T-helper 17 cell (primary cell): ENCODE data around the gene KCTD2. TPM values are rescaled to one million over a fixed set of nuclear protein-coding genes. Genes with fewer than 3 reads are reported as not detected.

Experiments used
- ATAC-seq: fragments of 150-1000 bp; cut with Tn5 transposase; 2 replicates; pipeline ENCODE4 v1.10.0; 2021; ENCODE audit warnings: mild to moderate bottlenecking, moderate library complexity
- DNase-seq, 3 donors: peaks; one replicate each; pipeline versions ENCODE4 v3.0.0 to v3.0.0-alpha.2; 2020 to 2021
- H3K9me3 ChIP-seq: one replicate; pipeline ENCODE4 v1.7.0; 2013; ENCODE audit warnings: low read length, mild to moderate bottlenecking; ENCODE audit not compliant: control insufficient read depth, poor library complexity, severe bottlenecking
- H3K27ac Mint-ChIP-seq: one replicate; pipeline ENCODE4 v1.8.0; 2022; ENCODE audit warnings: mild to moderate bottlenecking, moderate library complexity, mixed read lengths
- H3K27me3 Mint-ChIP-seq: one replicate; pipeline ENCODE4 v1.8.0; 2022; ENCODE audit warnings: mixed read lengths
- H3K36me3 Mint-ChIP-seq: one replicate; pipeline ENCODE4 v1.8.0; 2022; ENCODE audit warnings: low read depth, mixed read lengths
- H3K4me1 Mint-ChIP-seq: one replicate; pipeline ENCODE4 v1.8.0; 2022; ENCODE audit warnings: mild to moderate bottlenecking, mixed read lengths
- H3K4me3 Mint-ChIP-seq: one replicate; pipeline ENCODE4 v1.8.0; 2022; ENCODE audit warnings: mild to moderate bottlenecking, moderate library complexity, mixed read lengths
- total RNA-seq, 4 donors: library from RNA in 2 of 4; stranded (reverse) in 2 of 4; gene quantifications; one replicate each; pipeline ENCODE4 v1.2.3 and lab custom pipeline; 2022 to 2026

The KCTD2 gene
- total RNA-seq, 2 donors from 2014 or later: 20.4 to 27.7 TPM

DNA sequence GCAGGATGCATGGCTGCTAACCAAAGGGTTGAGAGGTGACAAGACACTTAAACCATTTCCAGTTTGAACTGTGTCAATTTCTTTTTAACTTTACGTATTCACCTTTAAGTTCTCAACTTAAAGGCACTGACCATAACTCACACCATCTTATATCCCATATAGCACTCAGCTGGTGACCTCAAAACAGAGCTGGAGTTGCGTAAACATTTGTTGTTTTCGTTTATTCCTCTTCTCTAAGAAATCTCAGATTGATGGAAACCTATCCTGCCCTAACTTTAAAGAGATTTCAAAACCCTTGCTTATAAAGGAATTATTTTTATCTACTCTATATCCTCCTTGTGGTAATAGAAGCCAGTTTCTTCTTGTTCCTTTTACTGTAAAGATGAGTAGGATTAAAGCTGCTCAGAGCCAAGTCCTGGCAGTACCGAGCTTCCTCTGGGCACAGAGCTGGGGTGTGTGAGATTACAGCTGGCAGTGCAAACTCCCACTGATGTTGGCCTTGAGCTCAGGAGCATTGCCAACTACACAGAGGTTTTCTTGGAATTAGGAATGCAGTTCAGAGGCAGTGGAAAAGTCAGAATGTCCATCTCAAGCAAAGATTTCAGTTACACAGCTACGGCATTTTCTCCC lies 1.3 kb downstream of the KCTD2 start:
- Mint-ChIP-seq H3K4me1 (peaks cover 28% of the 10 kb centered on the region), H3K27me3 (no peaks in the 10 kb centered on the region), H3K36me3 (peaks cover 4% of the 10 kb centered on the region), H3K4me3 (peak overlapping the region; percentile 98), H3K27ac (peak overlapping the region; percentile 89)
- ATAC-seq (no peak), DNase-seq (no peak)
- no peaks in the 10 kb centered on the region for H3K9me3 ChIP-seq

DNA sequence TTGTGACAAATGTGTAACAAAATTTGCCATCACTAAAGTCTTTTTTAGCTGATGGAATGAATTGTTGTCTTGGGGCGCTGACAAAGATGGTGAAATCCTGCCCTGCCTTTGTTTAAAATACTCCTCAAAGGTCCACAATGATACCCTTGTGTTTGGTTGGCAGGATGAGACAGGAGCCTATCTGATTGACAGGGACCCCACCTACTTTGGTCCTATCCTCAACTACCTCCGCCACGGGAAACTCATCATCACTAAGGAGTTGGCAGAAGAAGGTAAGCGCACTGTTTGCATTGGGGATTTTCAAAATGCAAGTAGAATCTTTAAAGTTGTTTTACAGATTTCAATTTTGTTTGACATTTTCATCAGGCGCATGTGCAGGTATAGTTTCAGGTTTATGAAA lies 2.0 kb downstream of the KCTD2 start:
- ATAC-seq (no peak), DNase-seq (no peak)
- H3K4me3 Mint-ChIP-seq: no peak overlapping the region
- H3K27ac Mint-ChIP-seq: no peak overlapping the region
- peaks cover 4% of the 10 kb centered on the region for H3K36me3 Mint-ChIP-seq
- peaks cover 27% of the 10 kb centered on the region for H3K4me1 Mint-ChIP-seq
- no peaks in the 10 kb centered on the region for H3K9me3 ChIP-seq
- H3K27me3 Mint-ChIP-seq: no peaks in the 10 kb centered on the region

DNA sequence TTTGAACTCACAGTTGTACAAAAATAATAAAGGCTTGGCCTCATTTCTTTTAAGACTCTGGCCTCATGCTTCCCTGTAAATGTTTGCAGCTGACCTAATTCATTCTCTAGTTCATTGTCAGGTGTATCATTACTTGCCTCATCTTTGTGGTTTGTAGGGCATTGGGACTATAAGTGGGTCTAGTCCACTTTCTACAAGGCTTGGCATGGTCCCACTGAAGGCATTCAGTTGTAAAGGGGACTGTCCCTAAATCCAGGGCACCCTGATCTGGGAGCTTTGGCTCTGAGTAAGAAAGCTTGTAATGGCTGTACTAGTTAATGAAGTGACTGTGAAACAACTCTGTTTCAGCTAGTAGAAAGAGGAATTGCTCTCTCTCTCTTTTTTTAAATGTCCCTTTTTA lies 2.7 kb downstream of the KCTD2 start:
- ATAC-seq: no peak
- Mint-ChIP-seq H3K36me3 (peaks cover 4% of the 10 kb centered on the region), H3K4me3 (no peak overlapping the region), H3K4me1 (peaks cover 25% of the 10 kb centered on the region), H3K27me3 (no peaks in the 10 kb centered on the region), H3K27ac (no peak overlapping the region)
- DNase-seq: no peak
- no peaks in the 10 kb centered on the region for H3K9me3 ChIP-seq

GRCh38 chr17:75051941-75052340 lies 4.9 kb downstream of the KCTD2 start:
- H3K27me3 Mint-ChIP-seq: no peaks in the 10 kb centered on the region
- peaks cover 4% of the 10 kb centered on the region for H3K36me3 Mint-ChIP-seq
- H3K27ac Mint-ChIP-seq: peak overlapping the region; percentile 29
- no peaks in the 10 kb centered on the region for H3K9me3 ChIP-seq
- no peak for ATAC-seq
- peaks cover 21% of the 10 kb centered on the region for H3K4me1 Mint-ChIP-seq
- no peak for DNase-seq
- no peak overlapping the region for H3K4me3 Mint-ChIP-seq

- ATAC-seq (peak; percentile 53), DNase-seq (no peak)
- H3K9me3 ChIP-seq: no peaks in the 10 kb centered on the region
- Mint-ChIP-seq H3K36me3 (peaks cover 3% of the 10 kb centered on the region), H3K4me1 (peaks cover 7% of the 10 kb centered on the region), H3K27ac (no peak overlapping the region), H3K27me3 (no peaks in the 10 kb centered on the region), H3K4me3 (no peak overlapping the region)
Observed at GRCh38 chr17:75059369-75060345, 12.6 kb downstream of the KCTD2 start.

DNA sequence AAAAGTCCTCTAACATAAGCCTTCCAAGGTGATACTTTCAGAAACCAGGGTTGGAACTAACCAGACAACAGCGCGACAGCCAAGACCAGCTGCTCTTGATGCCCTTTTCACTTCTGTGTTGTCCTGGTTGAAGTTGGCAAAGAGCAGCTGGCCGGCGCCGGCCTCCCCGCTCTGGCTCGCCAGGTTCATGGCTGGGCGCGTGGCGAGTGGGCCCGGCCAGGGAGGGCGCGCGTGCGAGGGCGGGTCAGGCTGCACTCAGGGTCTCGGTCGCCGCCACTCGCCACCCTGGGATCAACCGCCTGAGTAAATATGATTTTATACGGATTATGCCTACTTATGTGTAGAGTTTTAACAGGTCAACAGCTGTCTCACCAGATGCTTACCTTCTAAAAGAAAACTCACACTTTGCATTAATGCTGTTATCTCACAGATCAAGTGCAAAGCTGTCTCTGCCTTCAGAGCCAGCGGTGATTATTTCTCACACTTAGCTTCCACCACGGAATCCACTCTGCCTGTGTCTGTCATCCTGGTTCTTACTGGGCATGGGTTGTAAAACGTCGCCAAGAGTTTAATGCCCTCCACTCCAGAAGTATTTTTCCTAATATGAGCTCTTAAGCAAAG lies 13.5 kb downstream of the KCTD2 start:
- H3K9me3 ChIP-seq: no peaks in the 10 kb centered on the region
- Mint-ChIP-seq H3K27me3 (no peaks in the 10 kb centered on the region), H3K4me1 (peaks cover 7% of the 10 kb centered on the region), H3K36me3 (peaks cover 3% of the 10 kb centered on the region), H3K27ac (peak overlapping the region; percentile 65), H3K4me3 (no peak overlapping the region)
- DNase-seq: no peak
- no peak for ATAC-seq

GRCh38 chr17:75061055-75061438 lies 14.0 kb downstream of the KCTD2 start:
- no peak overlapping the region for H3K4me3 Mint-ChIP-seq
- H3K9me3 ChIP-seq: no peaks in the 10 kb centered on the region
- ATAC-seq: no peak
- DNase-seq: no peak
- peak overlapping the region; percentile 65 for H3K27ac Mint-ChIP-seq
- peaks cover 10% of the 10 kb centered on the region for H3K4me1 Mint-ChIP-seq
- H3K36me3 Mint-ChIP-seq: peaks cover 3% of the 10 kb centered on the region
- H3K27me3 Mint-ChIP-seq: no peaks in the 10 kb centered on the region

GRCh38 chr17:75061618-75062017 lies 14.6 kb downstream of the KCTD2 start:
- Mint-ChIP-seq H3K36me3 (peaks cover 3% of the 10 kb centered on the region), H3K27me3 (no peaks in the 10 kb centered on the region), H3K27ac (peak overlapping the region; percentile 65), H3K4me3 (no peak overlapping the region), H3K4me1 (peaks cover 11% of the 10 kb centered on the region)
- no peak for ATAC-seq
- DNase-seq: no peak
- H3K9me3 ChIP-seq: no peaks in the 10 kb centered on the region

DNA sequence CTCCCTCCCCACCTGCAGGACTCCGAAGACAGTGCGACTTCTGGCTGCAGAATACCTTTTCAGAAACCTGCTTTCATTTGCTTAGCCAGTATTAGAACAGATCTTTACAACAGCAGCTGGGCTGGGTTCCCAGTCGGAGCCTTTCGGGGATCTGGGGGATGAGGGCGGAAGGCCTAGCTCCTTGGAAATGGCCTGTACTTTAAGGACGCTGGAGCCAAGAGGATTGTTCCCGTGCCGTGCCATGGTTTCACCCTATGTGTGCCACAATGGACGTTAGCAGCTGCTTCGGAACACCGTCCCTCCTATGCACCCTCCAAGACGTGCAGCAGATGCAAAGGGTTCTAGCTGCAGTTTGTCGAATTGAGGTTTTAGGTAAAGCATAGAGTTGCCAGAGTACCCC lies 16.2 kb downstream of the KCTD2 start:
- peaks cover 3% of the 10 kb centered on the region for H3K36me3 Mint-ChIP-seq

DNA sequence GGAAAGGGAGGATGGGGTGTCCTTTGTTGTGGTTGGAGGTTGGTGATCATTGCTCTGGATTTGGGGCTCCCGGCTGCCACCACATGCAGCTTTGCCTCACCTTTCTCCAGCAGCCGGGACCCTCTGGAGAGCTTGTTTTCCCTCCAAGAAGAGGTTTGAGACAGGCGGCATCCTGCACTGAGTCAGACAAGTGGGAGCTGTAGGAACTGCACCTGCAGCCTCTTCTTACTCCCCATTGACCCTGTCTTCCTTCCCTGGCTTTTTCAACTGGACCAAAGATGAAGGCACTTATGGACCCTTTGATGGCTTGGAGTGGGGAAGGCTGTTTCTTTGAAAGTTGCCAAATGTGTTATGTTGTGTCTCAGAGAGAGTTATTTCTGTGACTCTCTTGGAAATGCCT lies 16.6 kb downstream of the KCTD2 start:
- ATAC-seq: no peak
- Mint-ChIP-seq H3K4me3 (no peak overlapping the region), H3K36me3 (peaks cover 3% of the 10 kb centered on the region), H3K4me1 (peaks cover 20% of the 10 kb centered on the region), H3K27ac (no peak overlapping the region), H3K27me3 (no peaks in the 10 kb centered on the region)
- DNase-seq: no peak
- H3K9me3 ChIP-seq: no peaks in the 10 kb centered on the region

More for the DNA sequence above, 16.2 kb downstream of the KCTD2 start:
- no peak overlapping the region for H3K27ac Mint-ChIP-seq
- no peak overlapping the region for H3K4me3 Mint-ChIP-seq
- no peaks in the 10 kb centered on the region for H3K27me3 Mint-ChIP-seq
- peaks cover 18% of the 10 kb centered on the region for H3K4me1 Mint-ChIP-seq
- H3K9me3 ChIP-seq: no peaks in the 10 kb centered on the region
- ATAC-seq (no peak), DNase-seq (no peak)

DNA sequence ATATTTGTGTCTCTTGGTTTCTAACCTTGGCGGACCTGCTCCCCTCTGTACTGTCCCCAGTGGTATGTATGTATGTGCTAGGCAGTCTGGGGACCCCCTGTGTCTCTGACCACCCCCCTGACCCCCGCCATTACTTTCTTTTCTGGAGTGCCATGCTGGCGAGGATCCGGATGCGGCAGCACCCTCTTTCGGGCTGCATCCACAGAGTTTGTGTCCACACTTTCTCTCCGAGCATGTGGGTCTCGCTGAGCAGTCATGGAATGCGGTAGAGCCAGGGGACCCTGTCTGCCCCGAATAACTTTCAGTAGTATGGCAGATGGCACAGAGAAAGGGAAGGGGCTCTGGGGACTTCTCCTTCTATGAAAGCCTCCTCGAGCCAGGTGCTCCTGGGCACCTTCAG lies 17.0 kb downstream of the KCTD2 start:
- Mint-ChIP-seq H3K36me3 (peaks cover 3% of the 10 kb centered on the region), H3K27ac (no peak overlapping the region), H3K4me1 (peaks cover 22% of the 10 kb centered on the region), H3K4me3 (no peak overlapping the region), H3K27me3 (no peaks in the 10 kb centered on the region)
- no peak for ATAC-seq
- no peaks in the 10 kb centered on the region for H3K9me3 ChIP-seq
- DNase-seq: no peak

- Mint-ChIP-seq H3K4me3 (no peak overlapping the region), H3K27ac (no peak overlapping the region), H3K36me3 (peaks cover 3% of the 10 kb centered on the region)
Observed at GRCh38 chr17:75064460-75064859, 17.4 kb downstream of the KCTD2 start.

DNA sequence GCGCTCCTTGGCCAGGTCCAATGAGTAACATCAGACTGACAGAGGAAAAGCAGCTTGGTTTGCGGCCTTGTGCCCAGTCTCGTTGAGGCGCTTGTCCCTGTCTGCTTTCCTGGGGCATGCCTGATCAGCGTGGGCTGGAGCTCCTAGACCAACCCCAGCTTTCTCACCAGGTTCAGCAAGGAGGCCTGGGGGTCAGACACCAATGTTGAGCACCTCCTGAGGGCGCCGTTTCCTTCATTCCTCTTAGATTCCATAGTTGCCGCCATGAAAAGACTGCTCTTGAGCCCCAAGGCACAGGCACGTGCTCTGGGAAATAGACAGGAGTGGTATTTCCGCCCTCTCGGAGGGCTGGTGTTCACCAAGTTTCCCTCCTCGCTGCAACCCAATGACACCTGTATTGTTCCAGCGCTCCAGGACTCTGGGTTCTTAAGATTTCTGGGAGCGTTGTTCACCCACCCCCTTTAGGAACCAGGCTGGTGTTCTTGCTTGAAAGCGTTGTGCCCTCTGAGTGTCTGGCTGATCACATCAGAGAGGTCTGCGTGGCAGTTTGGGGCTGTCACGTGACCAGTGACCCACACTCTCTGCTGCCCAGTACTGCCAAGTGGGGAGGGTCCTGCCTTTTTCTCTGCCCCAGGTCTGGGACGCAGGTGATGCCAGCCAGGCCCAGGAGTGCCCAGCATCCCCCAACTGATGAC lies 18.0 kb downstream of the KCTD2 start:
- ATAC-seq (no peak), DNase-seq (no peak)
- peak overlapping the region; percentile 88 for H3K27ac Mint-ChIP-seq
- H3K36me3 Mint-ChIP-seq: peaks cover 3% of the 10 kb centered on the region
- no peak overlapping the region for H3K4me3 Mint-ChIP-seq
- H3K4me1 Mint-ChIP-seq: peaks cover 25% of the 10 kb centered on the region
- no peaks in the 10 kb centered on the region for H3K9me3 ChIP-seq
- no peaks in the 10 kb centered on the region for H3K27me3 Mint-ChIP-seq

More at GRCh38 chr17:75064460-75064859, 17.4 kb downstream of the KCTD2 start:
- DNase-seq (no peak), ATAC-seq (no peak)
- no peaks in the 10 kb centered on the region for H3K9me3 ChIP-seq
- Mint-ChIP-seq H3K4me1 (peaks cover 22% of the 10 kb centered on the region), H3K27me3 (no peaks in the 10 kb centered on the region)
